OCI-M1 (cell line): ENCODE data around the gene RASD2.

Experiments
- DNase-seq: peaks from one replicate; lab custom pipeline; 2025; lab: John Stamatoyannopoulos, UW

Gene RASD2

DNA sequence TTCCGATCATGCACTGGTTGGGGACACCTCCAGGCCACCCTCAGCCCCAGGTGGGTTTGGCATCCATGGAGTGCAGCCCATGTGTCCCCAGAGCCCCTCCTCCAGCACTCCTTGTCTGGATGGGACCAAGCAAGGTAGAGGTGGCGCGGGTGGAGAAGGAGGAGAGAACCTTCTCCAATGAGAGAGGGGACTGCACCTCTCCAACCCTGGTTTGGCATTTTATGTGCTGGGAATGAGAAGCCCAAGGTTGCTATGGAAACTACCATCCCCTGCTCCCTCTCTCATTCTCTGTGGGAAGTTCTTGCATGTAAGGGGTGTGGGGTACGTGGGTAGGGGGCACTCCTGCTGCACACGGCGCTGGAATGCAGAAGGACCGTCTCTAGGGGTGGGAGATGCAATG lies 21.8 kb upstream of the RASD2 start:
- DNase-seq: no peak

DNA sequence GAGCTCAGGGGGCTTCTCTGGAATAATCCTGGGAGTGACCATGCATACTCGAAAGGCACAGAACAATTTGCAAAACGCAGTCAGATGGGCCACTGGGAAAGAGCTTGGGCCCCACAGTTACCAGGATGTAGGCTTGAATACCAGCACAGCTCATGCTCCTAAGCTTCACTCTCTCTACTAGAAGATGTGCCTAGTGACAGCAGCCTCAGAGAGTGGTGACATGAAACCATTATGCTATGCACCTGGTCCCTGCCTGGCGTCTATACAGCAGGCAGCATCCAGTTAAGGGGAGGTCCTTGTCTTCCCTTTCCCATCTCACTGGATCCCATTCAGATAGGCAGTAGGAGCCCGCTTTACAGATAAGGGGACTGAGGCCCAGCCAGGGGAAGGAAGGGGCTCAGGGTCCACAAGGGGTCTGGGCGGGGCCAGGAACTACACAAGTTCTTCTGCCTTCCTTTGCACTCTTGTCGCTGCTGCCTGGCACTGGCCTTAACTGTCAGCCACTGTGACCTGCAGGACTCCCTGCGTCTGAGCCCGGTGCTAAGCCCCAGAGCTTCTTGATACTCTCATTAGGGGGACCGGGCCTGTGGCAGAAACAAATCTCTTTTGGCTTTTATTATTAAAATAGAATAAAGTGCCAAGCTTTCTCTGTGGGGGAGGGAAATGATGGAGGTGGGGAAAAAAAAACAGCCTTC lies 21.2 kb upstream of the RASD2 start:
- DNase-seq: no peak

DNA sequence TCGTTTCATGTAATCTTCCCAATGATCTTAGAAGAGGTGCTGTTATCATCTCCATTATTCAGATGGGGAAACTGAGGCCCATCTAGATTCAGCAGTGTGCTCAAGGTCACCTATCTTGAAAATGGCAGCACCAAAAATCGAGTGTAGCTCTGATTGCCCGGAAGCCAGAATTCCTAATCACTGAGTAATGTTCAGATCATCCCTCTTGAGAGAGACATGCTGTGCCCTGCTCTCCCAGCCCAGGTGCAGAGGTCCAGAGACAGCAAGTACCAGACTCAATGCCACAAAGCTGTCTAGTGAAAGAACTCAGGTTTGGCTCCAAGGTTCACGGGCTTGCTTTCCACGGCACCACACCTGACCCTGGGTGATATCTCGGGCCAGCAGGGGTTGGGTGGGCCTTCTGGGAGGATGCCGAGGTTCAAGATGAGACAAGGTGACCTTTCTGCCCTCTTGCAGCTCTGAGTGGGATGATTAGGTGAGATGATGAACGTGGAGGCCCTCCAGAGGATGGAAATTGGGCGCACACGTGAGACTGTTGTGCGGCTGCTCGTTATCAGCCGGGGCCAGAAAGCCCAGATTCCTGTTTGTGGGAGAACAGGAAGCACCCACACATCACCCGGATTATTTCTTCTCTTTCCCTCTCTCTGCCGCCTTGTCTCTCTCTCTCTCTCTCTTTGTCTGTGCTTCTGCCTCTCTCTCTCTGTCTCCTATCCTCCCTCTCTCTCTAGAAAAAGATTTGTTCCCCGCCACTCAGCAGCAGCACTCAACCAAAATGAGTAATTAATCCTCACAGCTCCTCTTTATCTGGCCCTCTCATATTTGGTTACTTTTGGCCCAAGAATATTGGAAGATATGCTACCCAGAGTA lies 19.0 kb upstream of the RASD2 start:
- DNase-seq: peak; percentile 27

DNA sequence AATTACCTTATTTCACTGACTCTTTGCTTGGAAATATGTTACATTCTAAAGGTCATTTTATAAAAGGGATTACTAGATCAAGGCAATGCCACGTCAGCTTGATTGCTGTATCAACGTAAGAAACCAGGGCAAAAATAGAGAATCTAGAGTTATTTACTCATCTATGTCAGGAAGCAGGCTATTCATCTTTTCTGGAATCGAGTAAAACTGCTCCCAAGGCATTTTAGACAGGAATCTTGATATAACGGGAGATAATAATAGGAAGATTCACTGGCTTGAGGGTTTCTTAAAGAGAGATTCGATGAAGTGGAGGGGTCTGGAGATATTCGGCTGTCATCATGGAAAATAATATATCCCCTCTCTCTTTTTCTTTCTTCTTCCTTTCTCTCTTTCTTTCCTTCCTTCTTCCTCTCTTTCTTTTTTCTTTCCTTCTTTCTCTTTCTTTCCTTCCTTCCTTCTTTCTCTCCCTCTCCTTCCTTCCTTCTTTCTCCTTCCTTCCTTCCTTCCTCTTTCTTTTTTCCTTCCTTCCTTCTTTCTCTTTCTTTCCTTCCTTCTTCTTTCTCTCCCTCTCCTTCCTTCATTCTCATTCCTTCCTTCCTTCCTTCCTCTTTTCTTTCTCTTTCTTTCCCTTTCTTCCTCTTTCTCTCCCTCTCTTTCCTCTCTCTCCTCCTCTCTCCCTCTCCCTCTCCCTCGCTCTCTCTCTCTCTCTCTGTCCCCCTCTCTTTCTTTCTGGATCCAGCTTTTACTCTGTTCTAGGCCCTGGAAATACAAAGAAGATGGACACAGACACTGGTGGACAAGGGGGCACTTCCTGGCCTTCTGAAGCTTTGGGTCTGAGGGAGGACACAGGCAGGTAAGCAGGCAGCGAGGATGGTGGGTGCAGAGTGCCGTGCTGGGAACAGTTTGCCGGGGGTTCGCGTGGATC lies 18.1 kb upstream of the RASD2 start:
- DNase-seq: no peak

DNA sequence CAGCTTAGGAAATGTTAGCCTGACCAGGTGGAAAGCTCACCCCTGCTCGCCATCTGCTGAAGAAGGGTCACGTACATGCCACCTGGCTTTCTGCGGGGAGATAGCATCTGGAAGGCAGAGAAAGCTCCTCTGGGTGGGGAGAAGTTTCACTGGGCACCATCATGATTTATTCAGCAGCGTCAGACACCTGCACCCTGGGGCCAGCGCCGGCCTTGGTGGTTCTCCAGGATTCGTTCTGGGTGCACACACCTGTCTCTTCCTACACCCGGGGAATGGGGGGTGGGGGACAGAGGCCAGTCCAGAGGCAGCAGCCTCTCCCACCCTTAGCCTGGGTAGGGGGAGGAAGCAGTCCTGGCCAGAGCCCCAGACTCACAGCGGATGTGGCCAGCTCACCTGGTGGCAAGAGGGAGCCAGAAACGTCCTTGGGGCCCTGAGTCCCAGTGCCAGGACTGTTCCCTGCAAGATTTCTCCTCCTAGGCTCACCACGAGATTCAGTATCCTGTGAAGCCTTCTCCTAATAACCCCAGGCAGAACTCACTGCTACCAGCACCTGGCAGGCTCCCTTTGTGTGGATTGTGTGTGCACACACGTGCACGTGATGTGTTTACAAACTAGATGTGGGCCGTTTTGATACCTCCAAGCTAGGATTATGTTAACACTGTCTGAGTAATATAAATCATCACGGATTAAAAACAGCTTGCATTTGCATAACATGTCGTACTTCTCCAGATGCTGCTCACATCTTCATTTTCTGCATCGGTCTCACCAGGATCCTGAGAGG lies 17.3 kb upstream of the RASD2 start:
- DNase-seq: no peak

DNA sequence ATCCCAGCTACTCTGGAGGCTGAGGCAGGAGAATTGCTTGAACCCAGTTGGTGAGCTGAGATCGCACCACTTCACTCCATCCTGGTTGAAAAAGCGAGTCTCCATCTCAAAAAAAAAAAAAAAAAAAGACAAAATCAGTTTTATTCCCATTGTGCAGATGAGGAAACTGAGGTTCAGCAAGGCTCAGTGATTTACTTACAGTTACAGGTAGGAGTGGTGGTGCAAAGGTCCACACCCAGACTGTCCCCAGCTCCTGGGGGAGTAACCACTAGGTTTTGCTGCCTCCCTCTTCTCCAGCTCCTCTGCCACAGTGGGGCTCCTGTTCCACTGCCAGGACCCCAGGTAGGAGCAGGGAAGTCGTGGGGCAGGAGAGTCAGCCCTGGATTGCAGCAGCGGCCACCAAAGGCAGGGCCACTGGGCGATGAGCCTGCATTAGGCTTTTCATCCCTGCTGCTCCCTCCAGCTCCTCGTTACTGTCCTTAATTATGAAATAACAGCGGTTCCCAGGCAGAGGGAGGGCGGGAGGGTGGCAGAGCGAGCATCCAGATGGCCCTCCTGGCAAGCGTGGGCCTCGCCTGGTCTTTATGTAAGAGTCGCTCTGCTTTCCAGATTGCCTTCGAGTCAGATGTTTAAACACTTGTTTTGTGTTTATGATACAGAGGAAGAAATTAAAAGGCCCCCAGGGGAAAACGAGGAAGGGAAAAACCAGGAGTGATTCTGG lies 15.5 kb upstream of the RASD2 start:
- DNase-seq: no peak

DNA sequence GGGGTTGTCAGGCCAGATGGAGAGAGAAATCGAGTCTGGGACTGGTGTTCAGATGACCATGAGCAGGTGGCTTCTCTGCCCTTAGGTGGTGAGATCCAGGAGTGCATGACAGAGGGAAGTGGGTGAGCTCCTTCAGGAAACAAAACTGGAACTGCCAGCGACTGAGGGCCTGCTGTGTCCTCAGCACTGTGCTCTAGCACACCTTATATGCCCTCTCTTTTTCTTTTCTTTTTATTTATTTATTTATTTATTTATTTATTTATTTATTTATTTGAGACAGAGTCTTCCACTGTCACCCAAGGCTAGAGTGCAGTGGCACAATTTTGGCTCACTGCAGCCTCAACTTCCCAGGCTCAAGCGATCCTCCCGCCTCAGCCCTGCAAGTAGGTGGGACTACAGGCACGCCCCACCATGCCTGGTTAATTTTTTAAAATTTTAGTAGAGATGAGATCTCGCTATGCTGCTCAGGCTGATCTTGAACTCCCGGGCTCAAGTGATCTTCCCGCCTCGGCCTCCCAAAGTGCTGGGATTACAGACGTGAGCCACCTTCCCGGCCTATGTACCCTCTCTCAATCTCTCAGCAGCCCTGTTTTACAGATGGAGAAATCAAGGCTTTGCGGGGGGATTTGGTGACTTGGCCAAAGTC lies 14.8 kb upstream of the RASD2 start:
- no peak for DNase-seq

DNA sequence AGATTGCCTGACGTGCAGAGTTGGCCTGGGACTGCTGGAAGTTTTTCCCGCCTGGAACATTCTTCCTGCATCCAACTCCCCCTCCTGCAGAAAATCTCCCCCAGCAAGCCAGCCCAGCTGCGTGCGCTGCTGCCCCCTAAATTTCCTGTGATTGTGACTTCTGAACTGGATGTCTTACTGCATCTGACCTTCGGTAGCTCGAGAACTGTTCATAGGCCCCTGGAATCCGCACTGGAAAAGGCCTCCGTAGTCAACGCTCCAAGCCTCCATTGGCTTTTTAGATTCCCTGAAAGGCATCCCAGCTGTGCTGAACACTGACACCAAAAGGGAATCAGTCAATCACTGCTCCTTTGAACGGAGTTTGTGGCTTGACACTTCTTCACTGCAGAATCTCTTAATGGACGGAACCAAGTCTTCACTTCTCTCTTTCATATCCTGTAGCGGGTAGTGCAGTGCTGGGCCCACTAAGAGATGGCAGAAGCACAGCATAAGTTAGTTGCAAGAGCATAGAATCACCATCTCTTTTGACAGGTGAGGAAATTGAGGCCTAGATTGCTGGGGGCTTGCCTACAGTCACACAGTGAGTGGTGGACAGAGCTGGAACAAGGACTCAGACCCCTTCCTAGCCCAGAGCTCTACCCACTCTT lies 14.2 kb upstream of the RASD2 start:
- DNase-seq: no peak

DNA sequence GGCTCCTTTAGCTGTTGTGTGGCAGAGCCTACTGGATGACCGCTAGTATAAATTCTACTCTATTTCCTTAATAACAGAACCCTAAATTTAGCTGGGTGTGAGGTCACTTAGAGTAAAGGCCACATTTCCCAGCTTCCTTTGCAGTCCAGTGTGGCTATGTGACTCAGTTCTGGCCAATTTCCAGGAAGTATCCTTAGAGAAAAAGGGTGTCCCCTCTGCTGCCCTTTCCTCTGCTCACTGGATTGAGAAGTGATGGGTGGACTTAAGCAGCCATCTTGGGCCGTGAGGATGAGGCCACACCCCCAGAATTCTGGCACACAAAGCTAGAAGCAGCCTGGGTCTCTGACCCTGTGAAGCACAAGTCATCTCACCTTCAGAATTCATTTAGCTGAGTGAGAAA lies 11.7 kb upstream of the RASD2 start:
- no peak for DNase-seq

DNA sequence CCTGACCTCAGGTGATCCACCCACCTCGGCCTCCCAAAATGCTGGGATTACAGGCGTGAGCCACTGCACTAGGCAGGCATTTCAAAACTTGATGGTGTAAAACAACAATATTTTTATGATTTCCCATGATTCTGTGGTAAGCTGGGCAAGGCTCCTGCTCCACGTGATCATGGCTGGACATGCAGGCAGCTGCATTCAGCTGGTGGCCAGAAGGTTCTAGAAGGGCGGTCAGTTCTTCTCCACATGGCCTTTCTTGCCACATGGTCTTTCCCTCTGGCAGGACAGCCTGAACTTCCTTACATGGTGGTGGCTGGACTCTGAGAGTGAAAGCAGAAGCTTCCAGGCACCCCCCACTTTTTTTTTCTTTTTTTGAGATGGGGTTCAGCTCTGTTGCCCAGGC lies 9.9 kb upstream of the RASD2 start:
- DNase-seq: no peak

DNA sequence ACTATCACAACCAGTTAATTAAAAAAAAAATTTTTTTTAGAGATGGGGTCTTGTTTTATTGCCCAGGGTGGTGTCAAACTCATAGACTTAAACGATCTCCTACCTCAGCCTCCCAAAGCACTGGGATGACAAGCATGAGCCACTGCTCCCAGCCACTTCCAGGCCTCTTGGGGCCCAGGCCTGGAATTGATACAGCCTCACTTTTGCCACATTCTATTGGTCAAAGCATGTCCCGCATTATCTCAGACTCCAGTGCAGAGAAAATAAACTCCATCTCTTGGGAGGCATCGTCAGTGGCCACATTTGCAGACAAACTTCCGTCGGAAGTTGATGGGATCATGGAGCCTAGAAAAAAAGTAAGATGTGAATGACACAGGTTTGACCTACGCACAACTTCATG lies 9.4 kb upstream of the RASD2 start:
- no peak for DNase-seq

DNA sequence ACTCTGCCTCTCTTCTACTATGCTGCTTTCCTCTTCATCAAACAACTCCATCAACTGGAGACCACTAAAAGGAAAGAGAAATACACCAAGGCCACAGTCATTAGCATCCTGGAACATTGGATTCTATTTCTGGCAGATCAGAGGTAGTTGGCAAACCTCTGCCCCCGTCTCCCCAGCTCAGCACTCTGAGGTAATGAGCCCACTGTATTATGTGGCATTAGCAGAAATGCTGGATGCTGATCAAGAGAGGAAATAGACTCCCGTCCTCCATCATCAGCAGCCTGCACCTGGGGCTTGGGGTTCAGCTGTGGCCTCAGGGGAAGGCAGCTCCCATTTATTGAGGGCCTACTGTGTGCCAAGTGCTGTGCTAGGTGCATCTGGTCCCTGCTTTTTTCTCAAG lies 9.0 kb upstream of the RASD2 start:
- DNase-seq: no peak

DNA sequence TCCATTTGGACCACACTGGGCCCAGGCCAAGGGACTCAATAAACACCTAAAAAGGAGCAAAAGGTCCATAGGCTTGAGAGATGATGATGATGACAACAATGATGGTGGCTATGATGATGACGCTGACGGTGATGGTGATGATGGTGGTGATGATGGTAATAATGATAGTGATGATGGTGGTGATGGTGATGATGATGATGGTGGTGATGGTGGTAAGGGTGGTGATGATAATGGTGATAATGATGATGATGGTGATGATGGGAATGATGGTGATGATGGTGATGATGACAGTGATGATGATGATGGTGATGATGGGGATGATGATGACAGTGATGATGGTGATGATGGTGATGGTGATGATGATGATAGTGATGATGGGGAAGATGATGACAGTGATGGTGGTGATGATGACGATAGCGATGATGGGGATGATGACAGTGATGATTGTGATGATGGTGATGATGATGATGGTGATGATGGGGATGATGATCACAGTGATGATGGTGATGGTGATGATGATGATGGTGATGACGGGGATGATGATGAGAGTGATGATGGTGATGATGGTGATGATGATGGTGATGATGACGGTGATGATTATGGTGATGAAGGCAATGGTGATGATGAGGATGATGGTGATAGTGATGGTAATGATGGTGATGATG lies 7.1 kb upstream of the RASD2 start:
- no peak for DNase-seq

DNA sequence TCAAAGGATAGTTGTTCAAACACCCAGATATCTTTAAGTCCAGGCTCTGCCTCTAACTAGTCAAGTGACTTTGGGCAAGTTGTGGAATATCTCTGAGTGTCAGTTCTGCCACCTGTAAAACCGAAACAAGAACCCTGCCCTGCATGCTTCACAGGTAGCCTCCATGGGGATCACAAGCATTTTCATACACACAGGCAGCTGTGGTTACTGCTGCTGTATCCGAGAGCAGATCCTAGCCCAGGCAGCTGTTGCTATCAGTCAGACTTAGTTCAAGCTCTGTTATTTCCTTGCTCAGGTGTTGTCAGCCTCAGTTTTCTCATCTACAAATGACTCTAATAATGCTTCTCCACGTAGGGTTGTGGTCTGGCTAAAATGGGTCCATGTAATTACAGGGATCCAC lies 6.5 kb upstream of the RASD2 start:
- DNase-seq: no peak

DNA sequence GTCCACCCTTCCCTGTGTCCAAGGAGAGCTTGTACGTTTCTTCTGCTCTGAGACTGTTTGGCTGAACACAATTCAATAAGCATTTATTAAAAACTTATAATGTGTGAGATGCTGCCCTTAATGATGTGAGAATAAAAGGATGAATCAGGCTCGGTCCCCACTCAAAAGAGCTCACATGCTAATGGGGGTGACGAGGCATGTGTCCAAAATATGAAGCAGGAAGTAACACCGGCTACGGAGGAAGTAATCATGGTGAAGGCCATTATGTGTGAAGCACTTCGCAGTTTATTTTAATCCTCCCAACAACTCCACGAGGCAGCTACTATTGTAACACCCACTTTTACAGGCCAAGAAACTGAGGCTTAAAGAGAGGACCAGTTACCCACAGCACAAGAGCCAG lies 3.4 kb upstream of the RASD2 start:
- DNase-seq: no peak

DNA sequence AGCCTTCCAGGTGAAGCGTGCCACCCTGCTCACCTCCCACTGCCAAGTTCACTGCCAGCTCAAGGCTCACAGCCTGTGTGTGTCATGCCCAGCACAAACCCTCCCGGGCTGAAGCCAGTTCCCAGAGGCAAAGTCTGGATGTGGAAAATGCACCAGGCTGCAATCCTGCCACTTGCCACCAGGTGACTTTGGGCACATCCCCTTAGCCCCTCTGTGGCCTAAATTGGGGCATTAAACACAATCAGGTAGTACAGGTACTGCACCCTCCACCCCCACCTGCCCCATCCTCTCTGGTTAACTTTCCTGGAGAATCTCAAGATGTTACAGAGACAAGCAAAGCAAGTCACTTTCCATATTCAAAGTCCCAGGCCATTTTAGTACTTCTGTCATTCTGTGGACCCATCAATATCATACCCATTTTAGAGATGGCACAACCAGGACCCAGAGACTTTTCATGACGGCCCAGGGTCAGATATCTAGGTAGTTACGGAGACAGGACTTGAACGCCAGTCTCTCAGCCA lies 1.8 kb upstream of the RASD2 start:
- DNase-seq: peak; percentile 35

DNA sequence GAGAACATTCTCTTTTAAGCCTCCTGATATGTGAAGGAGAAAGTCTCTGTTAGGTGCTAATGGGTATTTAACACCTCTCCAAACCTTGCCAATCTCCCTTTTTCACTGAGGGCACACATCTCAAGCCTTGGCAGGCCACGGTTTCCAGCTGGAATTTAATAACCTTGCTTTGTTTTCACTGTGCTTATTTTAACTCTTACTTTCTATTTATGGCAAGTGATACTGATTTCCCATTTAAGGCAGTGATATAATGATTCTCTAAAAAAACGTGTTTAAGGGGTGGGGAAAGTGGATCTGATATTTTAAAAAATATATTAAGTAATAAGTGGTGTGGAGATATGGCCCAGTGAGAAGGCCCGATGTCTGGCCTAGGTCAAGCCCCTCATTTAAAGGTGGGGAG lies 1.1 kb upstream of the RASD2 start:
- no peak for DNase-seq

DNA sequence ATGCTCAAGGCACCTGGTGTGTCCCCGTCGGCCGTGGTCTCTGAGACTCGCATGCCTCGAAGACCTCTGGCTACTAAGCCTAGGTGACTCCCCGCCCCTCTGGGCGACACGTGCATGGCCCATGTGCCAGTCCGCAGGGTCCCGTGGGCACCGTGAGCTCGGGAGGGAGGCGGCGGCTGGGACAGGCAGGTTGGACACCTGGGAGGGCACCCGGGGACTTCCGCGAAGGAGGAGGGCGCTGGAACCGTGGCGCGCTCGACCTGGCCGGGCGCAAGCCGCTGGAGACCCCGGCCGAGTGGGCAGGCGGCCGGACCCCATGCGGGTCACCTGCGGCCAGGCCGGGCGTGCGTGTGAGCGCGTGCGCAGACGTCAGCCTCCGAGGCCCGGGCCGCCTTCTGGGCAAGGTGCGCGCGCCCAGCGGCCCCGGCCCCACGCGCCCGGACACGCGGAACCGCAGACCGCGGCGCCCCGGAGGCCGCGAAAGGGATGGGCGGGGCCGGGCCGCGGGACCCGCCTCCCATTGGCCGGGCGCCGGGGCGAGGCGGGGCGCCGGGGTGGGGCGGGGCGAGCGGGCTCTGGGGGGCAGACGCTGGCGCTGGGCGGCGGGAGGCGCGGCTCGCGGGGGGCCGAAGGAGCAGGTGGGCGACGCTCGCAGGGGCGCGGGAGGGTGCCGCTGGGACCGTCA lies 579 bp upstream of the RASD2 start:
- peak; percentile 50 for DNase-seq
